ENCODE results near the gene ZNF652. TPM values are rescaled to one million over a fixed set of nuclear protein-coding genes. Genes with fewer than 3 reads are reported as not detected.

ZNF652 gene
- total and polyA plus RNA-seq, 2 of the 4 experiments (the other 2 are of a cell fraction) = 3.6 to 8.8 TPM

DNA sequence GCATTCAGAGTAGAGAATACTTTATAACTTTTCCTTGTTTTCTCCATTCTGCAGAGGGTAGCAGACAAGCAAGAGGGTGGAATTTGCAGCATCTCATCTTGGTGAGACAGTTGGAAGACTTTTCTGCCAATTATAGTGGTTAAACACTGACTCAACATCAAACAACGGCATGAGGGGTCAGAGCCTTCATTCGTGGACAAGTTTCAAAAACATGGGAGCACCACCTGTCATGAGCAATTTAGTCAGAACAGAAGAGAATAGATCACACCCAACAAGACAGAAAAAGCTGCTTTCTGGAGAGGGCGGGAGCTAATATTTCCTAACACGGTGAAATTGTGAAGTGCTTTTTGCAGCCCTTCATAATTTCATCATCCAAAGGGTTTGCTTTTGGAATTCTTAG is 17.9 kb upstream of the ZNF652 start:
- H3K27me3 ChIP-seq (ENCODE audit: control insufficient read depth, insufficient read depth, low read length) = peaks cover 7% of the 10 kb centered on the region; the same call in 1 of the 2 replicates
- no peak overlapping the region for H3K56ac ChIP-seq (ENCODE audit: extremely low read depth, insufficient read depth, low read length)
- H2BK120ac ChIP-seq (ENCODE audit: low read depth, low read length) = no peak overlapping the region
- no peak overlapping the region for H3K14ac ChIP-seq (replicated peaks; ENCODE audit: low read depth, low read length)
- no peak overlapping the region for H2AK9ac ChIP-seq (replicated peaks; ENCODE audit: low read depth, low read length, poor library complexity)
- ChIA-PET CTCF (no interaction called here), POLR2A (ENCODE audit: unreplicated experiment) (no interaction called here)
- TF ChIP-seq BHLHE40 (IDR thresholded peaks at IDR 0.05; ENCODE audit: low read depth, low read length) (no peak), CEBPB (IDR thresholded peaks at IDR 0.05; ENCODE audit: low read depth, low read length) (no peak), RFX5 (IDR thresholded peaks at IDR 0.05; ENCODE audit: low read depth, low read length) (no peak), MAFK (IDR thresholded peaks at IDR 0.05; ENCODE audit: low read depth, low read length) (no peak), FOS (IDR thresholded peaks at IDR 0.05; ENCODE audit: low read depth, low read length) (no peak), NFE2L2 (IDR thresholded peaks at IDR 0.05; ENCODE audit: low read depth, low read length) (no peak)
- TF ChIP-seq, protein P1, sequence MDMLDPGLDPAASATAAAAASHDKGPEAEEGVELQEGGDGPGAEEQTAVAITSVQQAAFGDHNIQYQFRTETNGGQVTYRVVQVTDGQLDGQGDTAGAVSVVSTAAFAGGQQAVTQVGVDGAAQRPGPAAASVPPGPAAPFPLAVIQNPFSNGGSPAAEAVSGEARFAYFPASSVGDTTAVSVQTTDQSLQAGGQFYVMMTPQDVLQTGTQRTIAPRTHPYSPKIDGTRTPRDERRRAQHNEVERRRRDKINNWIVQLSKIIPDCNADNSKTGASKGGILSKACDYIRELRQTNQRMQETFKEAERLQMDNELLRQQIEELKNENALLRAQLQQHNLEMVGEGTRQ (IDR thresholded peaks at IDR 0.05; ENCODE audit: low read depth, low read length) = no peak
- TF ChIP-seq, protein P2, sequence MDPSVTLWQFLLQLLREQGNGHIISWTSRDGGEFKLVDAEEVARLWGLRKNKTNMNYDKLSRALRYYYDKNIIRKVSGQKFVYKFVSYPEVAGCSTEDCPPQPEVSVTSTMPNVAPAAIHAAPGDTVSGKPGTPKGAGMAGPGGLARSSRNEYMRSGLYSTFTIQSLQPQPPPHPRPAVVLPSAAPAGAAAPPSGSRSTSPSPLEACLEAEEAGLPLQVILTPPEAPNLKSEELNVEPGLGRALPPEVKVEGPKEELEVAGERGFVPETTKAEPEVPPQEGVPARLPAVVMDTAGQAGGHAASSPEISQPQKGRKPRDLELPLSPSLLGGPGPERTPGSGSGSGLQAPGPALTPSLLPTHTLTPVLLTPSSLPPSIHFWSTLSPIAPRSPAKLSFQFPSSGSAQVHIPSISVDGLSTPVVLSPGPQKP (IDR thresholded peaks at IDR 0.05; ENCODE audit: borderline replicate concordance, low read depth, low read length) = no peak
- H3K4me1 ChIP-seq (ENCODE audit: control insufficient read depth, insufficient read depth, low read length) = no peaks in the 10 kb centered on the region
- no peaks in the 10 kb centered on the region for H3K36me3 ChIP-seq (ENCODE audit: control insufficient read depth, insufficient read depth, low read length)
- H2AFZ ChIP-seq (replicated peaks; ENCODE audit: low read length, poor library complexity) = no peak overlapping the region
- 0% methylated on average over 1 of the region's 4 CpGs; no CpG with 5 or more reads in 1 of the 2 experiments for WGBS, 2 experiments (ENCODE audit: extremely low coverage in 2 of 2, insufficient read length in 1 of 2)
- H4K91ac ChIP-seq (ENCODE audit: insufficient read depth, low read depth, low read length) = no peak overlapping the region
- dilution Hi-C loops (cut with HindIII; ENCODE audit: low sequenced_read_pairs, unreplicated experiment) (no loop called here), intact Hi-C loops (cut with micrococcal nuclease) (no loop called here), in situ Hi-C loops (cut with MboI; ENCODE audit: low sequenced_read_pairs) (no loop called here)
- no TSS peak for BruUV-seq (replicated peaks)
- no peak overlapping the region for H4K8ac ChIP-seq (ENCODE audit: low read depth in 2 of 2, low read length in 2 of 2)
- H3K9ac ChIP-seq (ENCODE audit: low read depth, low read length) = no peak overlapping the region
- no peak overlapping the region for H3K4ac ChIP-seq (ENCODE audit: low read depth, low read length)
- no peak for DNase-seq
- H3K23ac ChIP-seq (ENCODE audit: low read depth, low read length) = no peak overlapping the region
- H3K4me3 ChIP-seq (ENCODE audit: insufficient read depth, low read depth, low read length) = no peak overlapping the region
- no peak overlapping the region for H3K18ac ChIP-seq (ENCODE audit: low read depth, low read length)
- no peaks in the 10 kb centered on the region for H3K9me1 ChIP-seq (ENCODE audit: insufficient read depth, low read length)
- ATAC-seq (ENCODE audit: low read depth) = no peak
- no peaks in the 10 kb centered on the region for H3K9me3 ChIP-seq (ENCODE audit: control insufficient read depth, insufficient read depth, low read length)
- no peak overlapping the region for H3K4me2 ChIP-seq (ENCODE audit: low read depth, low read length)
- no peak overlapping the region for H4K5ac ChIP-seq (ENCODE audit: low read depth, low read length)
- H2BK20ac ChIP-seq (ENCODE audit: low read depth, low read length) = no peak overlapping the region
- H2BK15ac ChIP-seq (ENCODE audit: low read depth, low read length) = no peak overlapping the region
- H3K27ac ChIP-seq (ENCODE audit: insufficient read depth, low read length) = no peak overlapping the region
- no peaks in the 10 kb centered on the region for H3K79me1 ChIP-seq (ENCODE audit: low read depth in 1 of 2, low read length in 2 of 2)
- no peak overlapping the region for H2AK5ac ChIP-seq (ENCODE audit: low read depth, low read length)
- H2BK5ac ChIP-seq (ENCODE audit: low read depth, low read length, poor library complexity, severe bottlenecking) = no peak overlapping the region
- no peaks in the 10 kb centered on the region for H4K20me1 ChIP-seq (ENCODE audit: insufficient read depth, low read length)

Measured in IMR-90 (cell line).